Cardiac fibroblast (primary cell): ENCODE measurements around the gene SCAF8.
A peak's percentile ranks its signal among the peaks of the same experiment; 100 is the strongest.

Source experiments
- DNase-seq, 2 donors: peaks; one replicate each; pipeline versions ENCODE4 v3.0.0 to v3.0.0-alpha.2; 2010; ENCODE audit warnings: low read depth in 2 of 2
- H3K4me3 ChIP-seq, 2 donors: replicated peaks in 1 of 2; 1 replicate in 1 of 2; 2 replicates in 1 of 2; pipeline ENCODE4 v1.5.1; 2011; ENCODE audit warnings: low read depth in 2 of 2, low read length in 2 of 2, mild to moderate bottlenecking in 2 of 2, moderate library complexity in 1 of 2
- TF ChIP-seq, protein P1 (sequence below): IDR thresholded peaks from one replicate; pipeline ENCODE4 v1.5.1; 2011; ENCODE audit warnings: low read depth, mild to moderate bottlenecking, low read length, inconsistent platforms

Gene SCAF8

DNA sequence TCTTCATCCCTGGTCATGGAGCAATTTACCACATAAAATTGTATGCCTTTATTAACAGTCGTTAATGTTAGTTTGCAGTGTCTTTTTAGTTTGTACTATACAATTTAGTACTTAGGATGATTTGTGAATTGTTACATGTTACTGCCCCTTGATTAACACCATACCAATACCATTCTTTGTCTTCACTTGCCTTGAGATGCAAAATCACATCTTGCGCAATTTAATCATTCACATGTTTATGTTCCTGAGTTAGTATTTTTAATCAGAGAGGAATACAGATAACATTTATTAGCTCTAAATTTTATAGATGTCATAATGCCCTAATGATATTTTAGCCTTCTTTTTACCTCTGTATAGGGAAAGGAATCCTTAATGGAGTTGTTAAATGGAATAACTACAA, 114.1 kb downstream of the SCAF8 start:
- TF ChIP-seq, protein P1, sequence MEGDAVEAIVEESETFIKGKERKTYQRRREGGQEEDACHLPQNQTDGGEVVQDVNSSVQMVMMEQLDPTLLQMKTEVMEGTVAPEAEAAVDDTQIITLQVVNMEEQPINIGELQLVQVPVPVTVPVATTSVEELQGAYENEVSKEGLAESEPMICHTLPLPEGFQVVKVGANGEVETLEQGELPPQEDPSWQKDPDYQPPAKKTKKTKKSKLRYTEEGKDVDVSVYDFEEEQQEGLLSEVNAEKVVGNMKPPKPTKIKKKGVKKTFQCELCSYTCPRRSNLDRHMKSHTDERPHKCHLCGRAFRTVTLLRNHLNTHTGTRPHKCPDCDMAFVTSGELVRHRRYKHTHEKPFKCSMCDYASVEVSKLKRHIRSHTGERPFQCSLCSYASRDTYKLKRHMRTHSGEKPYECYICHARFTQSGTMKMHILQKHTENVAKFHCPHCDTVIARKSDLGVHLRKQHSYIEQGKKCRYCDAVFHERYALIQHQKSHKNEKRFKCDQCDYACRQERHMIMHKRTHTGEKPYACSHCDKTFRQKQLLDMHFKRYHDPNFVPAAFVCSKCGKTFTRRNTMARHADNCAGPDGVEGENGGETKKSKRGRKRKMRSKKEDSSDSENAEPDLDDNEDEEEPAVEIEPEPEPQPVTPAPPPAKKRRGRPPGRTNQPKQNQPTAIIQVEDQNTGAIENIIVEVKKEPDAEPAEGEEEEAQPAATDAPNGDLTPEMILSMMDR, result no peak

DNA sequence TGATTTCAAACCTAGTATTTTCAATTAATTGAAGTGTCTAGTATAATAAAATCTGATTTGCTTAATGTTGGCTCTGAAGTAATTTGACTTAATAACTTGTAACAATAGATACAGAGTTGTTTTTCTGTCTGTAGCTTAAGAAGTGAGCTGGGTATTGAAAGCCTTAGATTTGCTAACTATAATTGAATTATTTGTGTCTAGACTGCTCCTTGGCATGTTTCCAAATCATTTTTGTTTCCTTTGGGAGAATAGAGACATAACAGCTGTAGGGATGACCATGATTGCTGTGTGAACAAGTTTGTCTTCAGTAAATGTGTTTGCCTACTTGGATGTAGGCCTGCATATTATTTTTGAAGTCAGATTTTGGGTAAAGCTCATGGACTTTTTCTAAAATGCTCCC, 115.4 kb downstream of the SCAF8 start:
- TF ChIP-seq, protein P1, result no peak
- H3K4me3 ChIP-seq, result no peak overlapping the region
- DNase-seq, result peak; percentile 29 to 31

More for the DNA sequence above, 114.1 kb downstream of the SCAF8 start:
- no peak overlapping the region for H3K4me3 ChIP-seq
- DNase-seq, result no peak

DNA sequence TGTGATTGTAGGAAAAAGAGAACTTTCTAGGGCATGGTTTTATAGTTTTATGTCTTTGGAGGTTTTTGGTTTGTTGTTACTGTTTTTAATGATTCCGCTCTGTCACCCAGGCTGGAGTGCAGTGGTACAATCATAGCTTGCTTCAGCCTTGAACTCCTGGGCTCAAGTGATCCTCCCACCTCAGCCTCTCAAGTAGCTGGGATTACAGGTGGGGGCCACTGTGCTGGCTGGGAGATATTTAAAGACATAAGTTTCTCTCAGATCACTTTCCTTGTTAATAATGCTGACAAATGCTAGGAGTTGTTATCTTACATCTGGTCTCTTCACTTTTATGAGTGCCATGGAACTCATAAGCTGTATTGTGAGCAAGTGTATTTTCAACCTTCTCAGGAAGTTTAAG, 116.3 kb downstream of the SCAF8 start:
- H3K4me3 ChIP-seq, result no peak overlapping the region
- DNase-seq, result no peak
- TF ChIP-seq, protein P1, result no peak

DNA sequence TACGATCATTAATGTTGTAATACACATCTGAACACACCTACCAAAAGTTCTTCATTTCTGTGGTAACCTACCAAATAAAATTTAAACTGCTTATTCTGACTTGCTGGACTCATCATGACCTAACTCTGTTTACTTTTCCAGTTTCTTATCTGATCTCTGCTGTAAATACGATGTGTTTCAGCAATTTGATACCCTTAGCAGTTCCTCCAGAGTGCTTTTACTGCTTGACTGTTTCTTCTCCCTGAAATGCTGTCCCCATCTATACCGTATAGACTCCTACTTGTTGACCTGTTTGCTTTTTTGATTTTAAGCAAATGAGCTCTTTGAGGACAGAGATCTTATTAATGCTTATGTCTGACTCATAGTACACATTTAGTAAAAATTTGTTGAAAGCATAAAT, 119.5 kb downstream of the SCAF8 start:
- DNase-seq, result peak; percentile 7 to 21
- no peak overlapping the region for H3K4me3 ChIP-seq
- TF ChIP-seq, protein P1, result no peak

DNA sequence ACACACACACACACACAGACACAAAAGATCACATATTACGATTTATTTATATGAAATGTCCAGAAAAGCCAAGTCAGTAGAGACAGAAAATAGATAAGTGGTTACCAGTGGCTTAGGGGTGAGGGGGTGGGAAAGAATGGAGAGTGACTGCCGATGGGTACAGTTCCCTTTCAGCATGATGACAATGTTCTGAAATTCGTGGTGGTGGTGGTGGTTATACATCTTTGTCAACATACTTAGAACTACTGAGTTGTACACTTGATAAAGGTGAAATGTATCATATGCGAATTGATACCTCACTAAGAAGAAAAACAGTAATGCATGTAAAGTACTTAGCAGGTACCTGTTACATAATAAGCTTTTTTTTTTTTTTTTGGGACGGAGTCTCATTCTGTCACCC, 124.3 kb downstream of the SCAF8 start:
- H3K4me3 ChIP-seq, result no peak overlapping the region
- DNase-seq, result no peak
- TF ChIP-seq, protein P1, result no peak

DNA sequence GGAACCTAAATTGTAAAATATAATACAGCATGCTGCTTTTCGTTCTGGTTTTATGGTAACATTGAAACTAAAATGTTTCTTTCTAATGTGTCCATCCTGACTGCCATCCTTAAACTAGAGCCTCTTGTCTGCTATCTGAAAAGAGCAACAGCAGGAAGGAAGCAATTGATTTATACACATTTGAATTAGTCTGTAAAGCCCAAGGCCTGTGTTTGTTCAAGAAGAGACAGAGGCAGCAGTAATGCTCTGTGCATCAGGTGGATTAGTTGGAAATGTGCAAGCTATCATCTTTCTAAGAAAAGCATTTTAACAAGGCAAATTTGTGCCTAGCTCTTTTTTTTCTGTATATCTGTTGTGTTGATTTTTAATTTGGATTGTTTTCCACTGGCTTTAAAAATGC, 128.6 kb downstream of the SCAF8 start:
- TF ChIP-seq, protein P1, result no peak
- no peak for DNase-seq
- no peak overlapping the region for H3K4me3 ChIP-seq

DNA sequence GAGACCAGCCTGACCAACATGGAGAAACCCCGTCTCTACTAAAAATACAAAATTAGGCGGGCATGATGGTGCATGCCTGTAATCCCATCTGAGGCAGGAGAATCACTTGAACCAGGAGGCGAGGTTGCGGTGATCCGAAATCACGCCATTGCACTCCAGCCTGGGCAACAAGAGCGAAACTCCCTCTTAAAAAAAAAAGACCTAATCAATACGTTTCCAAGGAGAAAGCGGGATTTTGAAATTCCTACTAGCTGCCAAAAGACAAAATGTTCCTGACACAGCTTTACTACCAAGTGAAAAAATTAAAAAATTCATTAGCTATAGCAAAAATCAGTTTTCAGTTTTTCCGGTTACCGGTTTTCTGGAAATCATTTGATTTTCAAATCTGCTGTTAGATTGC, 129.3 kb downstream of the SCAF8 start:
- TF ChIP-seq, protein P1, result no peak
- no peak for DNase-seq
- no peak overlapping the region for H3K4me3 ChIP-seq
